Stimulated activated CD4-positive, alpha-beta T cell treated with anti-CD3 and anti-CD28 coated beads, Interleukin-1b, Interleukin-23, amount 100 ng/mL, for 24 hours (primary cell): Measurements from ENCODE around the gene MRGPRX2.

Source experiments
- DNase-seq, 4 experiments: peaks; one replicate each; pipeline ENCODE4 v3.0.0-alpha.2; 2020; ENCODE audit warnings: low read depth in 4 of 4, low spot score in 1 of 4

MRGPRX2 gene

GRCh38 chr11:19013181-19013857, 47.2 kb downstream of the MRGPRX2 start:
- DNase-seq: no peak

DNA sequence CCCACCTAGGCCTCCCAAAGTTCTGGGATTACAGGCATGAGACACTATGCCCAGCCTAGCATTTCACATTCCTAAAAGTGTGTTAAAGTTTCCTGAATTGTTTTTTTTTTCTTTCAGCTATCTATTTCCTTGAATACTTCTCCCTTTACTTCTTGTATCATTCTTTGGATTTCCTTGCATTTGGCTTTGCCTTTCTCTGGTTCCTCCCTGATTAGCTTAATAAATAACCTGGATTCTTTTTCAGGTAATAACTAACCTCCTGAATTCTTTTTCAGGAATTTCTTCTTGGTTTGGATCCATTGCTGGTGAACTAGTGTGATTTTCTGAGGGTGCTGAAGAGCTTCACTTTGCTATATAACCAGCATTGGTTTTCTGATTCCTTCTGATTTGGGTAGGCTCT, 47.9 kb downstream of the MRGPRX2 start:
- DNase-seq: no peak
